ENCODE results near the gene RAB6B. TPM values are rescaled to one million over a fixed set of nuclear protein-coding genes. Genes with fewer than 3 reads are reported as not detected.

Gene RAB6B
- polyA plus RNA-seq, 1 donor from 2014 or later, result 57.5 TPM

GRCh38 chr3:133881492-133881891 is 14.2 kb downstream of the RAB6B start:
- Histone ChIP-seq H3K9me3 (ENCODE audit: low read length) (no peaks in the 10 kb centered on the region), H3K27me3 (ENCODE audit: insufficient read depth, low read depth, low read length) (no peaks in the 10 kb centered on the region)

GRCh38 chr3:133880886-133881455 is 14.7 kb downstream of the RAB6B start:
- Histone ChIP-seq H3K36me3 (ENCODE audit: insufficient read depth, low read length) (peaks cover 7% of the 10 kb centered on the region), H3K4me3 (ENCODE audit: low read length) (no peak overlapping the region), H3K9me2 (ENCODE audit: insufficient read depth, low read length) (no peaks in the 10 kb centered on the region), H3K79me2 (replicated peaks; ENCODE audit: insufficient read depth, low read length) (peaks cover 22% of the 10 kb centered on the region), H2AFZ (ENCODE audit: low read depth, low read length) (no peak overlapping the region), H3K9me3 (ENCODE audit: low read length) (no peaks in the 10 kb centered on the region), H4K20me1 (ENCODE audit: insufficient read depth) (no peaks in the 10 kb centered on the region), H3K27ac (ENCODE audit: low read length) (no peak overlapping the region), H3K4me2 (ENCODE audit: low read length) (no peak overlapping the region), H3K27me3 (ENCODE audit: insufficient read depth, low read depth, low read length) (no peaks in the 10 kb centered on the region), H3K9ac (ENCODE audit: low read length) (no peak overlapping the region), H3F3A (ENCODE audit: insufficient read depth, low read length, poor library complexity, severe bottlenecking) (no peaks in the 10 kb centered on the region)
- TF ChIP-seq REST (IDR thresholded peaks at IDR 0.05; ENCODE audit: borderline replicate concordance) (no peak), POLR2AphosphoS5 (IDR thresholded peaks at IDR 0.05) (no peak), CTCF (IDR thresholded peaks at IDR 0.05; ENCODE audit: poor library complexity, severe bottlenecking) (no peak), SMC3 (conservative IDR thresholded peaks at IDR 0.05; ENCODE audit: poor library complexity) (no peak), MXI1 (conservative IDR thresholded peaks at IDR 0.05; ENCODE audit: poor library complexity, severe bottlenecking) (no peak), EP300 (conservative IDR thresholded peaks at IDR 0.05; ENCODE audit: poor library complexity, severe bottlenecking) (no peak), RAD21 (conservative IDR thresholded peaks at IDR 0.05) (no peak)

More at GRCh38 chr3:133881492-133881891, 14.2 kb downstream of the RAB6B start:
- Histone ChIP-seq H3K9me2 (ENCODE audit: insufficient read depth, low read length) (no peaks in the 10 kb centered on the region), H3K4me2 (ENCODE audit: low read length) (no peak overlapping the region), H3K4me3 (ENCODE audit: low read length) (no peak overlapping the region), H4K20me1 (ENCODE audit: insufficient read depth) (no peaks in the 10 kb centered on the region), H3K36me3 (ENCODE audit: insufficient read depth, low read length) (peaks cover 7% of the 10 kb centered on the region), H3F3A (ENCODE audit: insufficient read depth, low read length, poor library complexity, severe bottlenecking) (no peaks in the 10 kb centered on the region), H3K27ac (ENCODE audit: low read length) (no peak overlapping the region), H3K9ac (ENCODE audit: low read length) (no peak overlapping the region), H3K79me2 (replicated peaks; ENCODE audit: insufficient read depth, low read length) (peaks cover 22% of the 10 kb centered on the region), H2AFZ (ENCODE audit: low read depth, low read length) (no peak overlapping the region)
- TF ChIP-seq RAD21 (conservative IDR thresholded peaks at IDR 0.05) (no peak), REST (IDR thresholded peaks at IDR 0.05; ENCODE audit: borderline replicate concordance) (no peak), EZH2 (IDR thresholded peaks at IDR 0.05; ENCODE audit: borderline replicate concordance, insufficient read depth, low read length, poor library complexity, severe bottlenecking) (no peak), EP300 (conservative IDR thresholded peaks at IDR 0.05; ENCODE audit: poor library complexity, severe bottlenecking) (no peak), CTCF (IDR thresholded peaks at IDR 0.05; ENCODE audit: poor library complexity, severe bottlenecking) (no peak)
